Sigmoid colon (tissue), 4 donors: ENCODE results near the gene MDFI.

Source experiments
- CTCF ChIP-seq, 4 experiments: fragments of 450-650 bp in 3 of 4; fragments of 200-600 bp in 1 of 4; IDR thresholded peaks; one replicate each; pipeline ENCODE4 v1.5.1; 2016 to 2019; ENCODE audit warnings: antibody characterized with exemption in 4 of 4, mild to moderate bottlenecking in 3 of 4, moderate library complexity in 2 of 4
- POLR2A ChIP-seq, 2 donors: fragments of 450-650 bp; IDR thresholded peaks; one replicate each; pipeline ENCODE4 v1.6.1; 2016; ENCODE audit warnings: antibody characterized with exemption in 2 of 2, mild to moderate bottlenecking in 2 of 2, moderate library complexity in 2 of 2
- POLR2AphosphoS5 ChIP-seq, 4 donors: sonication (generic); formaldehyde crosslinking; IDR thresholded peaks; one replicate each; pipeline ENCODE4 v1.6.1; 2017; ENCODE audit warnings: antibody characterized with exemption in 4 of 4

- no peak for TF ChIP-seq POLR2AphosphoS5 (IDR thresholded peaks at IDR 0.05)
- TF ChIP-seq CTCF (IDR thresholded peaks at IDR 0.05), result no peak
- TF ChIP-seq POLR2A (IDR thresholded peaks at IDR 0.05), result no peak
Observed at GRCh38 chr6:41640426-41640825, 2.2 kb downstream of the MDFI start.
